GM12873 (cell line): ENCODE data around the gene NPY.

Experiments
- CTCF ChIP-seq: IDR thresholded peaks from 2 replicates; pipeline ENCODE4 v1.5.1; 2012; ENCODE audit warnings: low read depth, mild to moderate bottlenecking, moderate library complexity, low read length, control low read depth; ENCODE audit not compliant: insufficient read depth; ENCODE audit errors: missing control alignments

NPY gene

GRCh38 chr7:24313777-24314176 lies 29.8 kb downstream of the NPY start:
- no peak for TF ChIP-seq CTCF

GRCh38 chr7:24316340-24316739 lies 32.4 kb downstream of the NPY start:
- no peak for TF ChIP-seq CTCF

- peak; percentile 96 for TF ChIP-seq CTCF
Measured at GRCh38 chr7:24318326-24318725, 34.3 kb downstream of the NPY start.

GRCh38 chr7:24319209-24319608 lies 35.2 kb downstream of the NPY start:
- no peak for TF ChIP-seq CTCF

GRCh38 chr7:24323961-24324480 lies 40.0 kb downstream of the NPY start:
- no peak for TF ChIP-seq CTCF

GRCh38 chr7:24325708-24326107 lies 41.7 kb downstream of the NPY start:
- no peak for TF ChIP-seq CTCF

GRCh38 chr7:24328050-24328449 lies 44.1 kb downstream of the NPY start:
- no peak for TF ChIP-seq CTCF
